IMR-90 (cell line): Measurements from ENCODE around the gene CYP27C1. TPM values are rescaled to one million over a fixed set of nuclear protein-coding genes. Genes with fewer than 3 reads are reported as not detected.

ENCODE experiments used
- ATAC-seq: fragments of 200-7000 bp; cut with Tn5 transposase; 2 replicates; pipeline ENCODE4 v1.9.1; 2020; ENCODE audit warnings: low read depth, mild to moderate bottlenecking, moderate library complexity
- BruUV-seq: library from RNA; stranded (reverse); fragments of 400-500 nt; replicated peaks from 2 replicates; lab custom pipeline; 2021; lab: Mats Ljungman, UMichigan
- CTCF ChIA-PET: fragments of 300-600 bp; formaldehyde crosslinking; extraction: SDS; loops from one replicate; lab custom pipeline; 2021; ENCODE audit warnings: antibody characterized with exemption; lab: Yijun Ruan, JAX
- POLR2A ChIA-PET: fragments of 300-600 bp; sonication (Branson Sonifier 250); formaldehyde crosslinking; loops from one replicate; lab custom pipeline; 2022; ENCODE audit warnings: antibody characterized with exemption; ENCODE audit not compliant: unreplicated experiment; lab: Charles Lee
- DNase-seq: peaks from one replicate; pipeline ENCODE4 v3.0.0; 2013
- H2AFZ ChIP-seq: replicated peaks from 2 replicates; pipeline ENCODE3; 2013; ENCODE audit warnings: low read length, mild to moderate bottlenecking; ENCODE audit not compliant: poor library complexity
- H2AK5ac ChIP-seq: 2 replicates; pipeline ENCODE4 v1.6.1; 2013; ENCODE audit warnings: low read depth, low read length, inconsistent platforms
- H2AK9ac ChIP-seq: replicated peaks from 2 replicates; pipeline ENCODE3; 2013; ENCODE audit warnings: mild to moderate bottlenecking, low read depth, low read length, moderate library complexity; ENCODE audit not compliant: poor library complexity
- H2BK120ac ChIP-seq: 2 replicates; pipeline ENCODE4 v1.6.1; 2013; ENCODE audit warnings: low read depth, low read length, inconsistent platforms
- H2BK15ac ChIP-seq: 3 replicates; pipeline ENCODE4 v1.6.1; 2013; ENCODE audit warnings: low read depth, low read length, inconsistent platforms
- H2BK20ac ChIP-seq: 2 replicates; pipeline ENCODE4 v1.6.1; 2013; ENCODE audit warnings: low read depth, mild to moderate bottlenecking, inconsistent platforms, low read length, moderate library complexity
- H2BK5ac ChIP-seq: 2 replicates; pipeline ENCODE4 v1.6.1; 2013; ENCODE audit warnings: mild to moderate bottlenecking, low read depth, low read length, inconsistent platforms; ENCODE audit not compliant: poor library complexity, severe bottlenecking
- H3K14ac ChIP-seq: replicated peaks from 2 replicates; pipeline ENCODE4 v1.6.1; 2013; ENCODE audit warnings: low read depth, low read length, inconsistent platforms
- H3K18ac ChIP-seq: 2 replicates; pipeline ENCODE4 v1.6.1; 2013; ENCODE audit warnings: low read depth, low read length, control low read depth
- H3K23ac ChIP-seq: 2 replicates; pipeline ENCODE4 v1.6.1; 2013; ENCODE audit warnings: low read depth, low read length, inconsistent platforms
- H3K27ac ChIP-seq: 2 replicates; pipeline ENCODE4 v1.5.1; 2013; ENCODE audit warnings: mild to moderate bottlenecking, control low read depth, low read length; ENCODE audit not compliant: insufficient read depth
- H3K27me3 ChIP-seq: 2 replicates; pipeline ENCODE4 v1.6.1; 2013; ENCODE audit warnings: low read length; ENCODE audit not compliant: control insufficient read depth, insufficient read depth
- H3K36me3 ChIP-seq: 2 replicates; pipeline ENCODE4 v1.6.1; 2013; ENCODE audit warnings: low read length, mixed read lengths; ENCODE audit not compliant: control insufficient read depth, insufficient read depth
- H3K4ac ChIP-seq: 2 replicates; pipeline ENCODE4 v1.6.1; 2013; ENCODE audit warnings: low read depth, low read length, inconsistent platforms
- H3K4me1 ChIP-seq: 2 replicates; pipeline ENCODE4 v1.6.1; 2013; ENCODE audit warnings: low read length, mixed read lengths; ENCODE audit not compliant: control insufficient read depth, insufficient read depth
- H3K4me2 ChIP-seq: 2 replicates; pipeline ENCODE4 v1.6.1; 2013; ENCODE audit warnings: low read depth, mild to moderate bottlenecking, control low read depth, low read length, moderate library complexity
- H3K4me3 ChIP-seq: 2 replicates; pipeline ENCODE4 v1.5.1; 2013; ENCODE audit warnings: low read depth, mild to moderate bottlenecking, control low read depth, low read length, moderate library complexity; ENCODE audit not compliant: insufficient read depth
- H3K56ac ChIP-seq: 2 replicates; pipeline ENCODE4 v1.6.1; 2013; ENCODE audit warnings: low read length, inconsistent platforms; ENCODE audit not compliant: insufficient read depth; ENCODE audit errors: extremely low read depth
- H3K79me1 ChIP-seq, 2 experiments: 2 replicates each; pipeline ENCODE4 v1.6.1; 2013; ENCODE audit warnings: low read length in 2 of 2, inconsistent platforms in 1 of 2, low read depth in 1 of 2
- H3K9ac ChIP-seq: 2 replicates; pipeline ENCODE4 v1.6.1; 2013; ENCODE audit warnings: low read depth, low read length, control low read depth
- H3K9me1 ChIP-seq: 2 replicates; pipeline ENCODE4 v1.6.1; 2013; ENCODE audit warnings: low read length, inconsistent platforms; ENCODE audit not compliant: insufficient read depth
- H3K9me3 ChIP-seq: 2 replicates; pipeline ENCODE4 v1.6.1; 2013; ENCODE audit warnings: low read length; ENCODE audit not compliant: control insufficient read depth, insufficient read depth
- H4K20me1 ChIP-seq: 2 replicates; pipeline ENCODE4 v1.6.1; 2013; ENCODE audit warnings: low read length, inconsistent platforms; ENCODE audit not compliant: insufficient read depth
- H4K5ac ChIP-seq: 2 replicates; pipeline ENCODE4 v1.6.1; 2013; ENCODE audit warnings: mild to moderate bottlenecking, low read depth, low read length, control low read depth
- H4K8ac ChIP-seq, 2 experiments: 2 replicates each; pipeline ENCODE4 v1.6.1; 2013; ENCODE audit warnings: low read depth in 2 of 2, low read length in 2 of 2, control low read depth in 1 of 2, inconsistent platforms in 1 of 2
- H4K91ac ChIP-seq: 2 replicates; pipeline ENCODE4 v1.6.1; 2013; ENCODE audit warnings: low read depth, low read length, inconsistent platforms; ENCODE audit not compliant: insufficient read depth
- BHLHE40 ChIP-seq: fragments of 150-350 bp; IDR thresholded peaks from 2 replicates; pipeline ENCODE4 v1.6.1; 2016; ENCODE audit warnings: mild to moderate bottlenecking, low read depth, low read length
- CEBPB ChIP-seq: IDR thresholded peaks from 2 replicates; pipeline ENCODE4 v1.6.1; 2012; ENCODE audit warnings: low read depth, low read length, improper control_type of control experiment
- CHD1 ChIP-seq: IDR thresholded peaks from 2 replicates; pipeline ENCODE4 v1.6.1; 2012; ENCODE audit warnings: low read depth, low read length, improper control_type of control experiment
- CTCF ChIP-seq: conservative IDR thresholded peaks from 2 replicates; pipeline ENCODE4 v1.5.1; 2012; ENCODE audit warnings: mild to moderate bottlenecking, low read depth, low read length, improper control_type of control experiment
- ELK1 ChIP-seq: fragments of 150-350 bp; IDR thresholded peaks from 2 replicates; pipeline ENCODE4 v1.6.1; 2016; ENCODE audit warnings: low read depth, mild to moderate bottlenecking, low read length, moderate library complexity, borderline replicate concordance
- FOS ChIP-seq: fragments of 150-350 bp; IDR thresholded peaks from 2 replicates; pipeline ENCODE4 v1.6.1; 2016; ENCODE audit warnings: low read depth, low read length
- MAFK ChIP-seq: IDR thresholded peaks from 2 replicates; pipeline ENCODE4 v1.6.1; 2012; ENCODE audit warnings: low read depth, low read length, improper control_type of control experiment
- MAZ ChIP-seq: IDR thresholded peaks from 2 replicates; pipeline ENCODE4 v1.6.1; 2012; ENCODE audit warnings: low read depth, mild to moderate bottlenecking, low read length, improper control_type of control experiment, moderate library complexity, borderline replicate concordance
- MXI1 ChIP-seq: IDR thresholded peaks from 2 replicates; pipeline ENCODE4 v1.6.1; 2012; ENCODE audit warnings: low read depth, mild to moderate bottlenecking, low read length, moderate library complexity, borderline replicate concordance
- NFE2L2 ChIP-seq: fragments of 150-350 bp; IDR thresholded peaks from 2 replicates; pipeline ENCODE4 v1.6.1; 2016; ENCODE audit warnings: low read depth, mild to moderate bottlenecking, low read length
- POLR2A ChIP-seq: IDR thresholded peaks from 2 replicates; pipeline ENCODE4 v1.6.1; 2012; ENCODE audit warnings: mild to moderate bottlenecking, low read depth, low read length
- RAD21 ChIP-seq: IDR thresholded peaks from 2 replicates; pipeline ENCODE4 v1.6.1; 2012; ENCODE audit warnings: low read length, improper control_type of control experiment
- RCOR1 ChIP-seq: IDR thresholded peaks from 2 replicates; pipeline ENCODE4 v1.6.1; 2012; ENCODE audit warnings: mild to moderate bottlenecking, low read length, improper control_type of control experiment; ENCODE audit not compliant: insufficient replicate concordance
- RFX5 ChIP-seq: IDR thresholded peaks from 2 replicates; pipeline ENCODE4 v1.8.0; 2012; ENCODE audit warnings: low read depth, mild to moderate bottlenecking, low read length, moderate library complexity
- SMC3 ChIP-seq: fragments of 150-350 bp; IDR thresholded peaks from 2 replicates; pipeline ENCODE4 v1.6.1; 2016; ENCODE audit warnings: low read depth, mild to moderate bottlenecking, antibody characterized with exemption, low read length, moderate library complexity
- USF2 ChIP-seq: fragments of 150-350 bp; IDR thresholded peaks from 2 replicates; pipeline ENCODE4 v1.6.1; 2017; ENCODE audit warnings: mild to moderate bottlenecking, antibody characterized with exemption, low read length, low read depth
- WGBS, 2 experiments: methylation state at CpG; one replicate each; pipeline versions ENCODE4 v1.1.5 to v1.1.7; 2013; ENCODE audit warnings: missing lambda C conversion rate in 2 of 2; ENCODE audit not compliant: insufficient read length in 1 of 2; ENCODE audit errors: extremely low coverage in 2 of 2; 5-methylcytosine and 5-hydroxymethylcytosine counted together
- dilution Hi-C: fragments of 300-500 bp; cut with HindIII; formaldehyde crosslinking; loops from one replicate; pipeline ENCODE4 v1.14.3; 2018; ENCODE audit warnings: low sequenced_read_pairs; ENCODE audit not compliant: unreplicated experiment
- in situ Hi-C: fragments of 300-500 bp; cut with MboI; formaldehyde crosslinking; loops from 3 replicates; pipeline ENCODE4 v1.14.3; 2019; ENCODE audit warnings: low sequenced_read_pairs, inconsistent platforms, mixed read lengths
- intact Hi-C: fragments of 100-400 bp; cut with micrococcal nuclease; formaldehyde crosslinking; loops from 2 replicates; pipeline ENCODE4 v1.10.0; 2022
- polyA plus RNA-seq, 3 experiments: library from polyadenylated mRNA; depleted of rRNA; stranded (reverse); fragments of >200 nt; gene quantifications; 2 replicates each; pipeline ENCODE4 v1.2.3, GENCODE V29; 2012; ENCODE audit warnings: low replicate concordance in 1 of 3
- total RNA-seq: library from RNA; depleted of rRNA; stranded (reverse); fragments of >200 nt; gene quantifications from 2 replicates; pipeline ENCODE4 v1.2.3, GENCODE V29; 2012

The CYP27C1 gene
- total and polyA plus RNA-seq, 2 of the 4 experiments (the other 2 are of a cell fraction) = not detected

- dilution Hi-C loops (no loop called here), intact Hi-C loops (no loop called here), in situ Hi-C loops (no loop called here)
- Histone ChIP-seq H3K9me1 (no peaks in the 10 kb centered on the region), H2BK15ac (no peak overlapping the region), H3K56ac (no peak overlapping the region), H2AK5ac (no peak overlapping the region), H3K9ac (no peak overlapping the region), H3K79me1 (no peaks in the 10 kb centered on the region), H2AFZ (no peak overlapping the region), H3K9me3 (no peaks in the 10 kb centered on the region), H3K4me3 (no peak overlapping the region), H4K20me1 (no peaks in the 10 kb centered on the region), H3K23ac (no peak overlapping the region), H3K18ac (no peak overlapping the region), H4K8ac (no peak overlapping the region), H4K91ac (no peak overlapping the region), H2BK5ac (no peak overlapping the region), H3K36me3 (no peaks in the 10 kb centered on the region), H3K4me2 (no peak overlapping the region), H2BK20ac (no peak overlapping the region), H3K4ac (no peak overlapping the region), H3K14ac (no peak overlapping the region), H3K27ac (no peak overlapping the region), H3K4me1 (no peaks in the 10 kb centered on the region), H2AK9ac (no peak overlapping the region), H2BK120ac (no peak overlapping the region), H4K5ac (no peak overlapping the region), H3K27me3 (peaks cover 27% of the 10 kb centered on the region)
- BruUV-seq = no TSS peak
- DNase-seq (no peak), ATAC-seq (no peak)
- POLR2A ChIA-PET = no interaction called here
- TF ChIP-seq BHLHE40 (no peak), MAZ (no peak), FOS (no peak), CEBPB (no peak), MXI1 (no peak), RAD21 (no peak), POLR2A (no peak), RCOR1 (no peak), ELK1 (no peak), CHD1 (no peak), SMC3 (no peak), USF2 (no peak), RFX5 (no peak), MAFK (no peak), CTCF (no peak), NFE2L2 (no peak)
- WGBS, 2 experiments = 70% methylated on average over 2 of the region's 10 CpGs; no CpG with 5 or more reads in 1 of the 2 experiments
- CTCF ChIA-PET = no interaction called here
Measured at GRCh38 chr2:127187831-127188230, 32.3 kb downstream of the CYP27C1 start.
